Activated CD8-positive, alpha-beta T cell treated with anti-CD3 and anti-CD28 coated beads for 36 hours (primary cell): ENCODE data around the gene PLAU. TPM values are rescaled to one million over a fixed set of nuclear protein-coding genes. Genes with fewer than 3 reads are reported as not detected.
"Not testable (repeated sequence)": the region's sequence is repeated elsewhere in the genome, so short reads cannot be mapped to it uniquely, and the experiment has no call there.

Source experiments
- ATAC-seq: fragments of 200-7000 bp; cut with Tn5 transposase; one replicate; pipeline ENCODE4 v1.10.0; 2021; ENCODE audit warnings: mild to moderate bottlenecking, moderate library complexity
- CTCF ChIA-PET: fragments of 350-600 bp; sonication (Branson Sonifier 250); formaldehyde crosslinking; loops from one replicate; lab custom pipeline; 2021; ENCODE audit warnings: antibody characterized with exemption; lab: Charles Lee
- POLR2A ChIA-PET: fragments of 350-600 bp; sonication (Branson Sonifier 250); formaldehyde crosslinking; loops from one replicate; lab custom pipeline; 2021; ENCODE audit warnings: antibody characterized with exemption; lab: Charles Lee
- DNase-seq: peaks from one replicate; pipeline ENCODE4 v3.0.0-alpha.2; 2020
- H3K27ac Mint-ChIP-seq: one replicate; pipeline ENCODE4 v1.8.0; 2021; ENCODE audit warnings: mild to moderate bottlenecking, mixed read lengths
- H3K27me3 Mint-ChIP-seq: one replicate; pipeline ENCODE4 v1.8.0; 2021; ENCODE audit warnings: mixed read lengths
- H3K36me3 Mint-ChIP-seq: one replicate; pipeline ENCODE4 v1.8.0; 2021; ENCODE audit warnings: low read depth, mixed read lengths
- H3K4me1 Mint-ChIP-seq: one replicate; pipeline ENCODE4 v1.8.0; 2021; ENCODE audit warnings: low read depth, mixed read lengths
- H3K4me3 Mint-ChIP-seq: one replicate; pipeline ENCODE4 v1.8.0; 2021; ENCODE audit warnings: mild to moderate bottlenecking, moderate library complexity, mixed read lengths
- H3K9me3 Mint-ChIP-seq: one replicate; pipeline ENCODE4 v1.8.0; 2021; ENCODE audit warnings: mixed read lengths
- intact Hi-C: fragments of 100-400 bp; cut with micrococcal nuclease; formaldehyde crosslinking; loops from one replicate; pipeline ENCODE4 v1.10.0; 2022
- total RNA-seq, 2 experiments: library from RNA; stranded (reverse); gene quantifications; one replicate each; pipeline ENCODE4 v1.2.3, GENCODE V29; 2021
- TF ChIP-seq, protein P1 (sequence below): fragments of 200-600 bp; IDR thresholded peaks from one replicate; pipeline ENCODE4 v1.8.0; 2022; ENCODE audit warnings: antibody characterized with exemption, mild to moderate bottlenecking

PLAU gene
- total RNA-seq, 2 experiments from 2014 or later: 0.41 to 0.47 TPM

DNA sequence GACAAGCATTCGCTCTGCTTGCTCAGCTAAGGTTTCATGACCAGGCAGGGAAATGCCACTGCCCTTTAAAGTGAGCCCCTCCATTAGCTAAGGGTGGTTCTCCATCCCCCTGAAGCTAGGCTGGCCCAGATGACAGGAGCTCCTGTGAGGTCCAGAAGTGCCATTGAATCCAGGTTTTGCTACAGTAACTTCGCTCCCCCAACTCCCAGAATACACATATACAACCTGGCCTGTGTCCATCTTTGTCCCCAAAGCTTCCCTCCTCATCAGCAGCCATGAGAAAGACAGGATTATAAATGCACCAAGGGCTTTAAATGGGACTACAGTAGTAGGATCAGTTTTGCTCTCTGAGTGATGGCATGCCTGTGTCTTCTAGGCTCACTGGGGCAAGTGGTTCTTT, 51.5 kb downstream of the PLAU start:
- no peaks in the 10 kb centered on the region for H3K27me3 Mint-ChIP-seq
- H3K4me1 Mint-ChIP-seq: peaks cover 13% of the 10 kb centered on the region
- DNase-seq (no peak), ATAC-seq (no peak)
- intact Hi-C loops: no loop called here
- H3K9me3 Mint-ChIP-seq: no peaks in the 10 kb centered on the region
- no peak overlapping the region for H3K27ac Mint-ChIP-seq
- CTCF ChIA-PET: interaction anchor here (3.3 kb wide), 1 partner anchor 22 kb away, joined by 13 read pairs; no protein-coding TSS in a partner anchor
- no peaks in the 10 kb centered on the region for H3K36me3 Mint-ChIP-seq
- TF ChIP-seq, protein P1, sequence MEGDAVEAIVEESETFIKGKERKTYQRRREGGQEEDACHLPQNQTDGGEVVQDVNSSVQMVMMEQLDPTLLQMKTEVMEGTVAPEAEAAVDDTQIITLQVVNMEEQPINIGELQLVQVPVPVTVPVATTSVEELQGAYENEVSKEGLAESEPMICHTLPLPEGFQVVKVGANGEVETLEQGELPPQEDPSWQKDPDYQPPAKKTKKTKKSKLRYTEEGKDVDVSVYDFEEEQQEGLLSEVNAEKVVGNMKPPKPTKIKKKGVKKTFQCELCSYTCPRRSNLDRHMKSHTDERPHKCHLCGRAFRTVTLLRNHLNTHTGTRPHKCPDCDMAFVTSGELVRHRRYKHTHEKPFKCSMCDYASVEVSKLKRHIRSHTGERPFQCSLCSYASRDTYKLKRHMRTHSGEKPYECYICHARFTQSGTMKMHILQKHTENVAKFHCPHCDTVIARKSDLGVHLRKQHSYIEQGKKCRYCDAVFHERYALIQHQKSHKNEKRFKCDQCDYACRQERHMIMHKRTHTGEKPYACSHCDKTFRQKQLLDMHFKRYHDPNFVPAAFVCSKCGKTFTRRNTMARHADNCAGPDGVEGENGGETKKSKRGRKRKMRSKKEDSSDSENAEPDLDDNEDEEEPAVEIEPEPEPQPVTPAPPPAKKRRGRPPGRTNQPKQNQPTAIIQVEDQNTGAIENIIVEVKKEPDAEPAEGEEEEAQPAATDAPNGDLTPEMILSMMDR: no peak
- POLR2A ChIA-PET: no interaction called here
- H3K4me3 Mint-ChIP-seq: no peak overlapping the region

DNA sequence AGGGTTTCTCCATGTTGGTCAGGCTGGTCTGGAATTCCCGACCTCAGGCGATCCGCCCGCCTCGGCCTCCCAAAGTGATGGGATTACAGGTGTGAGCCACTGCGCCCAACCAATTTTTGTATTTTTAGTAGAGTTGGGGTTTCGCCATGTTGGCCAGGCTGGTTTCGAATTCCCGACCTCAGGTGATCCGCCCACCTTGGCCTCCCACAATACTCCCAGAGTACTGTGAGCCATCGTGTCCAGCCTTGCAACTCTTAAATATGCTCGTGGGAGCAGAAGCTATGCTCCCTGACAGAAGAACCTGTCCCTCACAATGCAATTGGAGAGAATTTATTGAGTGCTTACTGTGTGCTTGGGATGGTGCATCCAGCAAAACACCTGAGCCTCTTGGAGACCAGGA, 52.6 kb downstream of the PLAU start:
- H3K4me3 Mint-ChIP-seq, H3K9me3 Mint-ChIP-seq, DNase-seq, H3K27me3 Mint-ChIP-seq, intact Hi-C loops, POLR2A ChIA-PET, H3K36me3 Mint-ChIP-seq, H3K27ac Mint-ChIP-seq, ATAC-seq: not testable (repeated sequence)
- H3K4me1 Mint-ChIP-seq: peaks cover 15% of the 10 kb centered on the region
- CTCF ChIA-PET: interaction anchor here (1.2 to 3.3 kb wide), 2 partner anchors 23 to 140 kb away, joined by 3 to 13 read pairs; no protein-coding TSS in a partner anchor

DNA sequence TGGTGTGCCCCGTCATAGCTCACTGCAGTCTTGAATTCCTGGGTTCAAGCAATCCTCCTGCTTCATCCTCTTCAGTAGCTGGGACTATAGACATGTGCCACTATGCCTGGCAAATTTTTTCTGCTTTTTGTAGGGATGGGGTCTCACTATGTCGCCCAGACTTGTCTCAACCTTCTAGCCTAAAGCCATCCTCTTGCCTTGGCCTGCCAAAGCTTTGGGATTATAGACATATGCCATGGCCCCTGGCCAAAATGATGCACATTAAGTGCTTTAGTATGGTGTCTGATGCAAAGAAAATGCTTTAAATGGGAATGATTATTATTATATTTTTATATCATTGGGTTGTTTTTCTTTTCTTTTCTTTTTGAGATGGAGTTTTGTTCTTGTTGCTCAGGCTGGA, 53.8 kb downstream of the PLAU start:
- no peaks in the 10 kb centered on the region for H3K27me3 Mint-ChIP-seq
- H3K36me3 Mint-ChIP-seq: no peaks in the 10 kb centered on the region
- H3K27ac Mint-ChIP-seq: no peak overlapping the region
- H3K4me3 Mint-ChIP-seq: no peak overlapping the region
- DNase-seq: no peak
- peaks cover 9% of the 10 kb centered on the region for H3K4me1 Mint-ChIP-seq
- ChIA-PET POLR2A (no interaction called here), CTCF (interaction anchor here (0.6 to 3.3 kb wide), 4 partner anchors 10 to 139 kb away, joined by 3 to 13 read pairs (median 4); no protein-coding TSS in a partner anchor)
- H3K9me3 Mint-ChIP-seq: no peaks in the 10 kb centered on the region
- TF ChIP-seq, protein P1: no peak
- intact Hi-C loops: no loop called here
- no peak for ATAC-seq

DNA sequence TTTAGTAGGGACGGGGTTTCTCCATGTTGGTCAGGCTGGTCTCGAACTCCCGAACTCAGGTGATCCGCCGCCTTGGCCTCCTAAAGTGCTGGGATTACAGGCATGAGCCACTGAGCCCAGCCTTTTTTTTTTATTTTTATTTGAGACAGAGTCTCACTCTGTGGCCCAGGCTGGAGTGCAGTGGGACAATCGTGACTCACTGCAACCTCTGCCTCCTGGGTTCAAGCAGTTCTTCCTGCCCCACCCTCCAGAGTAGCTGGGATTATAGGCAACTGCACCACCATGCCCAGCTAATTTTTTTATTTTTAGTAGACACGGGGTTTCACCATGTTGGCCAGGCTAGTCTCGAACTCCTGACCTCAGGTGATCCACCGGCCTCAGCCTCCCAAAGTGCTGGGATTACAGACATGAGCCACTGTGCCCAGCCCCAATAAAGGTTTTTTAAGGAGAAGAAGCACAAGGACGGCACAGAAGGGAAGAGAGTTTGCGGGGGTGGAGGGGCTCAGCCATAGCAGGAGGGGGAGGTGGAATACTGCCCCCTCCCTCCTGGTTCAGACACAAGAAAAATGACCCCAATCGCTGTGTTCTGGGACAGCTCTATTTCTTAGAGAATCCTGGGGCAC, 54.4 kb downstream of the PLAU start:
- H3K4me3 Mint-ChIP-seq, H3K4me1 Mint-ChIP-seq, DNase-seq, ATAC-seq, intact Hi-C loops, H3K9me3 Mint-ChIP-seq, H3K36me3 Mint-ChIP-seq, H3K27me3 Mint-ChIP-seq, POLR2A ChIA-PET, H3K27ac Mint-ChIP-seq: not testable (repeated sequence)
- CTCF ChIA-PET: interaction anchor here (1.2 to 3.3 kb wide), 2 partner anchors 10 to 25 kb away, joined by 4 to 13 read pairs; no protein-coding TSS in a partner anchor

DNA sequence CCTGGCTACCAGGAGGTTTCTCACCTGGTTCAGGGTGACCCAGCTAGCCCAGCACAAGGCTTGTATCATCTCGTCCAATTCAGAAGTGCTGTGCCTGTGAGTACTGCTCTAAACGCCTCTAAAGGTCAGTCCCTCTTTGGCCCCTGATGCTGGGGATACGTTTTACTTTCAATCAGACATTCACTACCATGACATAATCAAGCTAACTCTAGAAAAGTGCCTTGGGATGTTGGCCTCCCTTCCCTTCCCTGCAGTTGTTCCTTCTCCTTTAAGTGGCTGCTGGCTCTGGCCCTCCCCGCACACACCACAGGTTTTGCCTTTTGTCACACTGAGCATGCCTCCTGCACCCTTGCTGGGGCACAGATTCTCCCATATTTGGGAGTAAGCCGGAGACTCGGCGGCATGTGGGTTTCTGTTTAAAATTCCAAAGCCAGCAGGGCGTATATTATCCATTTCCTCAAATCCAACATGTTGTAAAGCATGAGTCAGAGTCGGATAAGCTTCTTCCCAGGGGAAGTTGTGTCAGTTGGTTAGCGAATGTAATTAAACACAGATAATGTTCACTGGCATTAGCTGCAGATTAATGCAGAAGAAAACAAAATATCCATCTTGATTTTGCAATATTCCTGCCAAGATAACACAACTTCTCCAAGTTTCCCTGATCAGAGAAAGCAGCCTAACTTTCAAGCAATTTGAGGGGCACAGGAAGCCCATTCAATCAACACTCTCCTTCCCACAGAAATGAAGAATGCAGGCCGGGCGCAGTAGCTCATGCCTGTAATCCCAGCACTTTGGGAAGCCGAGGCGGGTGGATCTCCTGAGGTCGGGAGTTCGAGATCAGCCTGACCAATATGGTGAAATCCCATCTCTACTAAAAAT, 55.2 kb downstream of the PLAU start:
- H3K4me3 Mint-ChIP-seq: no peak overlapping the region
- no peaks in the 10 kb centered on the region for H3K36me3 Mint-ChIP-seq
- peaks cover 4% of the 10 kb centered on the region for H3K4me1 Mint-ChIP-seq
- intact Hi-C loops: no loop called here
- H3K27me3 Mint-ChIP-seq: no peaks in the 10 kb centered on the region
- TF ChIP-seq, protein P1: no peak
- ChIA-PET CTCF (interaction anchor here (1.0 to 1.6 kb wide), 2 partner anchors 10 to 25 kb away, joined by 3 to 5 read pairs; no protein-coding TSS in a partner anchor), POLR2A (interaction anchor here (0.5 kb wide), 1 partner anchor 87 kb away, joined by 4 read pairs; no protein-coding TSS in a partner anchor)
- ATAC-seq (no peak), DNase-seq (no peak)
- no peak overlapping the region for H3K27ac Mint-ChIP-seq
- H3K9me3 Mint-ChIP-seq: no peaks in the 10 kb centered on the region
